Stomach (tissue), 4 donors: Measurements from ENCODE around the gene BDNF.

Experiments
- CTCF ChIP-seq, 7 experiments: fragments of 450-650 bp in 4 of 7; fragments of 200-600 bp in 3 of 7; sonication (generic) in 3 of 7; IDR thresholded peaks; one replicate each; pipeline ENCODE4 v1.5.1; 2016 to 2019; ENCODE audit warnings: antibody characterized with exemption in 7 of 7, control low read depth in 2 of 7, mild to moderate bottlenecking in 1 of 7
- EP300 ChIP-seq: sonication (generic); formaldehyde crosslinking; IDR thresholded peaks from one replicate; pipeline ENCODE4 v1.6.1; 2017; ENCODE audit warnings: antibody characterized with exemption
- POLR2A ChIP-seq, 4 donors: fragments of 450-650 bp; IDR thresholded peaks; one replicate each; pipeline ENCODE4 v1.6.1; 2016; ENCODE audit warnings: antibody characterized with exemption in 4 of 4, control low read depth in 2 of 4, mild to moderate bottlenecking in 1 of 4, moderate library complexity in 1 of 4
- POLR2AphosphoS5 ChIP-seq, 3 donors: sonication (generic); formaldehyde crosslinking; IDR thresholded peaks; one replicate each; pipeline ENCODE4 v1.6.1; 2016; ENCODE audit warnings: antibody characterized with exemption in 3 of 3

DNA sequence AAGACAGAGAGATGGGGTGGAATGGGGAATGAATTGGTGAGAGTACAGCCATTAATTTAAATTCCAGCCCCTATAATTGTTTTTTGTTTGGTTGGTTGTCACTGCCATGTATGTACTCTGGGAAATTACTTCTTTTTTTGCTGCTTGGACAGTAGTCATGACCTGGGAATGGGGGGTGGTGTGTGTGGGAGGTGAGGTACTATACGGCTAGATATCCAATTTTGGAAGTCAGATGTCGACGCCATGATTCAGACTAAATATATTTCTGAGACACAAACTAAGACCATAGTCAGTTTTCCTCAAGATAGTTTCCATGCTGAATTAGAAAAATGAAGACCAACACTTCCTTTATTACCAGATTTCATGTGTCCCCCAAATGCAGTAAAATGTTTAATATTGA, 7.4 kb upstream of the BDNF start:
- TF ChIP-seq POLR2A (IDR thresholded peaks at IDR 0.05) = no peak
- TF ChIP-seq CTCF (IDR thresholded peaks at IDR 0.05) = no peak
- TF ChIP-seq EP300 = no peak
- no peak for TF ChIP-seq POLR2AphosphoS5 (IDR thresholded peaks at IDR 0.05)
